H1 (cell line): ENCODE results near the gene GAREM2.

ENCODE experiments used
- BACH1 ChIP-seq: IDR thresholded peaks from 2 replicates; pipeline ENCODE4 v1.6.1; 2012; ENCODE audit warnings: low read length, improper control_type of control experiment
- BRCA1 ChIP-seq: IDR thresholded peaks from 2 replicates; pipeline ENCODE4 v1.6.1; 2012; ENCODE audit warnings: low read depth, low read length, improper control_type of control experiment
- CEBPB ChIP-seq: IDR thresholded peaks from 2 replicates; pipeline ENCODE4 v1.6.1; 2012; ENCODE audit warnings: low read depth, low read length
- EP300 ChIP-seq, 2 experiments: IDR thresholded peaks; 1 replicate in 1 of 2; 2 replicates in 1 of 2; pipeline ENCODE4 v1.6.1; 2011 to 2012; ENCODE audit warnings: low read depth in 2 of 2, low read length in 2 of 2, mild to moderate bottlenecking in 2 of 2, borderline replicate concordance in 1 of 2, inconsistent platforms in 1 of 2, moderate library complexity in 1 of 2
- KDM5A ChIP-seq: fragments of 200-600 bp; IDR thresholded peaks from 2 replicates; pipeline ENCODE4 v1.7.1; 2012; ENCODE audit warnings: mild to moderate bottlenecking, low read length, inconsistent platforms, mixed read lengths
- POLR2A ChIP-seq, 2 experiments: IDR thresholded peaks; 1 replicate in 1 of 2; 2 replicates in 1 of 2; pipeline ENCODE4 v1.6.1; 2011; ENCODE audit warnings: low read depth in 2 of 2, low read length in 2 of 2, mild to moderate bottlenecking in 2 of 2; ENCODE audit errors: control extremely low read depth in 1 of 2
- SIN3A ChIP-seq, 2 experiments: IDR thresholded peaks in 1 of 2; conservative IDR thresholded peaks in 1 of 2; 2 replicates each; pipeline ENCODE4 v1.6.1; 2011 to 2012; ENCODE audit warnings: low read length in 2 of 2, improper control_type of control experiment in 1 of 2, low read depth in 1 of 2, mild to moderate bottlenecking in 1 of 2
- SP1 ChIP-seq: IDR thresholded peaks from 2 replicates; pipeline ENCODE4 v1.6.1; 2011; ENCODE audit warnings: low read depth, low read length
- SP2 ChIP-seq: IDR thresholded peaks from 2 replicates; pipeline ENCODE4 v1.6.1; 2012; ENCODE audit warnings: mild to moderate bottlenecking, low read length, inconsistent platforms
- TAF1 ChIP-seq: IDR thresholded peaks from 2 replicates; pipeline ENCODE4 v1.6.1; 2011; ENCODE audit warnings: mild to moderate bottlenecking, low read depth, low read length
- TBP ChIP-seq: IDR thresholded peaks from 2 replicates; pipeline ENCODE4 v1.6.1; 2011; ENCODE audit warnings: low read depth, low read length, improper control_type of control experiment
- TF ChIP-seq, protein P1 (sequence below), 3 experiments: IDR thresholded peaks; 1 replicate in 2 of 3; 2 replicates in 1 of 3; pipeline versions ENCODE4 v1.5.1 to v1.6.1; 2011; ENCODE audit warnings: low read length in 3 of 3, mild to moderate bottlenecking in 3 of 3, inconsistent platforms in 2 of 3, low read depth in 1 of 3, moderate library complexity in 1 of 3; ENCODE audit not compliant: insufficient read depth in 1 of 3; ENCODE audit errors: control extremely low read depth in 1 of 3

DNA sequence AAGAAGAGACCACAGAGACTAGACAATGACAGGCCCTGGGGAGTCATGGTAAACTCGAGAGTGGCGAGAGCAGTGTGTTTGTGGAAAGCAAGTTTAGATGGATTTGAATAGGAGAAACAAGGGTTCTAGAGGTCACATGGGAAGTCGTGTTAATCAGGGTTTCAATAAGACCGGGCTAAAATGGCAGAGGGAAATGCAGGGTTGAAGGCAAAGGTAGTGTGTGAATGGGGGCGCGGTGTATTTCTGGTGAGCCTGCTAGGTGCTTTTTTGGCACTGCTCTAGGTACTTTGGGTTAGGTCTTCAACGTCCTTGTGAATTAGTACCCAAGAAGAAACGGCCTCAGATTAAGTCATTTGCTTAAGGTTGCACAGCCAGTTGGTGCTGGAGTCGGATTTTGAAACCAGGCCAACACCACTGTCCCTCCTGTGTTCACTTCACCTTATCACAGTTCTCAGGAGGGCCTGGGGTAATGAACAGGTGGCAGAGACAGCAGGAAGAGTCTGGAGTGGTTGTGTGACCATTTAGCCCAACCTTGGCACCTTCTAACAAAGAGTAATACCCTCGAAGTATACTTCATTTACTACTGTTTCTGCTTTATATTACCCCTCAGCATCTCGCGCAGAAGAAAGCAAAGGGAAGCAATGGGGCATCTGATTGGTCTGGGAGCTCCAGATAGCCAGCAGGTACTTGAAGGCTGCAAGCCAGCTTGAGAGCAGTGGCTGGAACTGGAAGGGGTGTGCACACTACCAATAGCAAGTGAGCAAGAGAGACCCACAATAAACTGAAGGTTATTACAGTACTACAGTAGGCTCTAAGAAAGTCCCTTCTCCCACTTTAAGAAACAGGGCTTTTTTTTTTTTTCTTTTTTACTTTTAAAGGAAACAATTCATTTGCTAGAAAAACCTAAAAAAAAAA, 33.4 kb upstream of the GAREM2 start:
- TF ChIP-seq EP300 (IDR thresholded peaks at IDR 0.05; ENCODE audit: borderline replicate concordance in 1 of 2, low read depth in 2 of 2, low read length in 2 of 2) (no peak), KDM5A (no peak), TAF1 (no peak), POLR2A (IDR thresholded peaks at IDR 0.05; ENCODE audit: control extremely low read depth in 1 of 2, low read depth in 2 of 2, low read length in 2 of 2) (0 out of 3 replicates have a peak, but pooled peaks of 1 of the 2 experiments have one; percentile 33), CEBPB (no peak), TBP (no peak), BACH1 (no peak), SIN3A (conservative IDR thresholded peaks at IDR 0.05 in 1 of 2, IDR thresholded peaks at IDR 0.05 in 1 of 2; ENCODE audit: low read depth in 1 of 2, low read length in 2 of 2) (no peak), SP1 (no peak), SP2 (no peak), BRCA1 (no peak)
- TF ChIP-seq, protein P1, sequence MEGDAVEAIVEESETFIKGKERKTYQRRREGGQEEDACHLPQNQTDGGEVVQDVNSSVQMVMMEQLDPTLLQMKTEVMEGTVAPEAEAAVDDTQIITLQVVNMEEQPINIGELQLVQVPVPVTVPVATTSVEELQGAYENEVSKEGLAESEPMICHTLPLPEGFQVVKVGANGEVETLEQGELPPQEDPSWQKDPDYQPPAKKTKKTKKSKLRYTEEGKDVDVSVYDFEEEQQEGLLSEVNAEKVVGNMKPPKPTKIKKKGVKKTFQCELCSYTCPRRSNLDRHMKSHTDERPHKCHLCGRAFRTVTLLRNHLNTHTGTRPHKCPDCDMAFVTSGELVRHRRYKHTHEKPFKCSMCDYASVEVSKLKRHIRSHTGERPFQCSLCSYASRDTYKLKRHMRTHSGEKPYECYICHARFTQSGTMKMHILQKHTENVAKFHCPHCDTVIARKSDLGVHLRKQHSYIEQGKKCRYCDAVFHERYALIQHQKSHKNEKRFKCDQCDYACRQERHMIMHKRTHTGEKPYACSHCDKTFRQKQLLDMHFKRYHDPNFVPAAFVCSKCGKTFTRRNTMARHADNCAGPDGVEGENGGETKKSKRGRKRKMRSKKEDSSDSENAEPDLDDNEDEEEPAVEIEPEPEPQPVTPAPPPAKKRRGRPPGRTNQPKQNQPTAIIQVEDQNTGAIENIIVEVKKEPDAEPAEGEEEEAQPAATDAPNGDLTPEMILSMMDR (IDR thresholded peaks at IDR 0.05; ENCODE audit: control extremely low read depth in 1 of 3, insufficient read depth in 1 of 3, low read depth in 1 of 3, low read length in 3 of 3), result no peak
